D721Med (cell line): ENCODE results near the gene PCYT2.

Experiments
- DNase-seq: peaks from one replicate; pipeline ENCODE4 v3.0.0; 2011; ENCODE audit warnings: low spot score; ENCODE audit not compliant: insufficient read length
- FAIRE-seq: peaks from 2 replicates; lab custom pipeline; 2011; peaks lifted over from hg19 to GRCh38; lab: Jason Lieb, UNC
- TF ChIP-seq, protein P1 (sequence below): IDR thresholded peaks from 2 replicates; pipeline ENCODE4 v1.5.1; 2012; ENCODE audit warnings: mild to moderate bottlenecking, control low read depth; ENCODE audit not compliant: insufficient read depth; ENCODE audit errors: missing control alignments

Gene PCYT2

DNA sequence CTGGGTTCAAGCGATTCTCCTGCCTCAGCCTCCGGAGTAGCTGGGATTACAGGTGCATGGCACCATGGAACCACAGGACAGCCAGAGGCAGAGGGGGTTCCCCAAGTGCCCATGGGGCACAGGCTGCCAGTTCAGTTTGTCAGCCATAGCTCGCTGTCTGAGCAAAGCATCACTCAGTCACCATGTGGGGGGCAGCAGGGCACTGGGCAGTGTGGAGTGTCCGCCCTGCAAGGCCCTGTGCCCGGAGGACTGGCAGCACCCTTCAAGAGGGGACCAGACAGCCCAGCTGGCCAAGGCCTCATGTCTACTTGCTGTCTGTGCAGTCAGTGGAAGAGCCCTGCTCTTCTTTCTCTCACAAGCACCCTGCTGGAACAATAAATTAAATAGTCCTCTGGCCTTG lies 26.2 kb downstream of the PCYT2 start:
- TF ChIP-seq, protein P1, sequence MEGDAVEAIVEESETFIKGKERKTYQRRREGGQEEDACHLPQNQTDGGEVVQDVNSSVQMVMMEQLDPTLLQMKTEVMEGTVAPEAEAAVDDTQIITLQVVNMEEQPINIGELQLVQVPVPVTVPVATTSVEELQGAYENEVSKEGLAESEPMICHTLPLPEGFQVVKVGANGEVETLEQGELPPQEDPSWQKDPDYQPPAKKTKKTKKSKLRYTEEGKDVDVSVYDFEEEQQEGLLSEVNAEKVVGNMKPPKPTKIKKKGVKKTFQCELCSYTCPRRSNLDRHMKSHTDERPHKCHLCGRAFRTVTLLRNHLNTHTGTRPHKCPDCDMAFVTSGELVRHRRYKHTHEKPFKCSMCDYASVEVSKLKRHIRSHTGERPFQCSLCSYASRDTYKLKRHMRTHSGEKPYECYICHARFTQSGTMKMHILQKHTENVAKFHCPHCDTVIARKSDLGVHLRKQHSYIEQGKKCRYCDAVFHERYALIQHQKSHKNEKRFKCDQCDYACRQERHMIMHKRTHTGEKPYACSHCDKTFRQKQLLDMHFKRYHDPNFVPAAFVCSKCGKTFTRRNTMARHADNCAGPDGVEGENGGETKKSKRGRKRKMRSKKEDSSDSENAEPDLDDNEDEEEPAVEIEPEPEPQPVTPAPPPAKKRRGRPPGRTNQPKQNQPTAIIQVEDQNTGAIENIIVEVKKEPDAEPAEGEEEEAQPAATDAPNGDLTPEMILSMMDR: no peak
- DNase-seq (no peak), FAIRE-seq (no peak)

DNA sequence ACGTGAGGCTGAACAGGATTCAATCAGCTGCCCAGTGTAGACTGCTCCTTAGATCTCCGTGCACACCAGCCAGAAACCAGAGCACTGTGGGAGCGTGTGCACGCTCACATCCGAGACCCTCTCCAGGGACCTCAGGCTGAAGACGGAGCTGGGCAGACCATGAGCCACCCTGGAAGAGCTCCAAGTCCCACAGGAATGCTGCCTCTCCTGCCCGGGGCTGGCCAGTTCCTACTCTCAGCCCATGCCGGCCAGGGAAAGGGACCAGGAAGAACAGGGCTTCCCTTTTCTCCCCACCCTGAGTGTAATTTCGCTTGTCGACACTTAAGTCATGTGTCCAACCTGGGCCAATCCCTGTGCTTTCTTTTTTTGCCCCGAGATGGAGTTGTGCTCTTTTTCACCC lies 26.7 kb downstream of the PCYT2 start:
- FAIRE-seq (no peak), DNase-seq (no peak)
- TF ChIP-seq, protein P1: no peak

DNA sequence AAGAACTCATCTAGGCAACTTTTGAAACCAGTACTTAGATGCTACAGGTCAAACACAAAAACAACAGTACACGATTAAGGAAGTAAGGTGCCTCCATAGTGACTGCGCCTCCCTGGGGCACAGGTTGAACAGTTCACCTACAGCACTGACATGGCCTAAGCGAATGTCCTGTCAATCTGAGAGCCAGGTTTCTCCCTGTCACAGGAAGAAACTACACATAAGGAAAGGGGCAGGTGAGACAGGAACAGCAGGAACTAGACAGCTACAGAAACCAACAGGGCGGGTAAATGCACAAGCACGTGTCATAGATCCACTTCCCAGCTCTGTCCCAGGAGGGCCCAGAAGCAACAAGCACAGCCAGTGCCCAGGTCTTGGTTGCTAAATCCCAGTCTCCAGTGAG lies 32.1 kb downstream of the PCYT2 start:
- DNase-seq (no peak), FAIRE-seq (no peak)
- TF ChIP-seq, protein P1: no peak

DNA sequence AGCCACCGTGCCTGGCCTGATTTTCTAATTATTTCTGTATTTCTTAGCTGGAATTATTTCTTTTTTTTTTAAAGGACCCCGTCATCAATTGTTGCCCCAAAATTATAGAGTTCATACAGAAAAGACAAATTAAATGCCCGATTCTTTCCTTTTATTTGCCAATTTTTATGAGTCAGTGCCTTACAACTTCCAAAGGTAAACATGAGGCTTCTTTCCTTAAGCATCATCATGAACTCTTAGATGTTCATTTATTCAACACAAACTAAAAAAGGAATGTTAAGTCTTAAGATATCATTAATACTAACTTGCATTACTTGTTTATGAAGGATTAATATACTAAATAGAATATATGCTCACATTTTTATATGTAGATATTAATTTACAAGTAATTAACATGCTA lies 32.9 kb downstream of the PCYT2 start:
- FAIRE-seq (no peak), DNase-seq (no peak)
- TF ChIP-seq, protein P1: no peak

DNA sequence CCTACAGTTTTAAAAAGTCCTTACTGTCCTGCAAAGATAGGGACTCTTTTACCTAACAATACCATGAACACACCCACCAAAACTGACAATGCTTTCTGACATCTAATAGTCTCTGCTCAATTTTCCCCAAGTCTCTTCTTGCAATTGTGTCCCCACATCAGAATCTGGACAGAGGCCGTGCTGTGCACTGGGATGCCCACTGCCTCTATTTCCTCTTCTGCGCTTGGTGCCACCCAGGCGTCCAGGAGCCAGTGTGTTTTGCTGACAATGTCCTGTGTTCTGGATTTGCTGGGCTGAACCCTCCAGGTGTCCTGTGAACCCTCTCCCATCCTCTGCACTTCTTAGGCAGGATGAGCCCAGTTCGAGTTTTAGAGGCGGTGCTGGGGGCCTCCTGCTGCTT lies 33.6 kb downstream of the PCYT2 start:
- TF ChIP-seq, protein P1: no peak
- DNase-seq: no peak
- no peak for FAIRE-seq

DNA sequence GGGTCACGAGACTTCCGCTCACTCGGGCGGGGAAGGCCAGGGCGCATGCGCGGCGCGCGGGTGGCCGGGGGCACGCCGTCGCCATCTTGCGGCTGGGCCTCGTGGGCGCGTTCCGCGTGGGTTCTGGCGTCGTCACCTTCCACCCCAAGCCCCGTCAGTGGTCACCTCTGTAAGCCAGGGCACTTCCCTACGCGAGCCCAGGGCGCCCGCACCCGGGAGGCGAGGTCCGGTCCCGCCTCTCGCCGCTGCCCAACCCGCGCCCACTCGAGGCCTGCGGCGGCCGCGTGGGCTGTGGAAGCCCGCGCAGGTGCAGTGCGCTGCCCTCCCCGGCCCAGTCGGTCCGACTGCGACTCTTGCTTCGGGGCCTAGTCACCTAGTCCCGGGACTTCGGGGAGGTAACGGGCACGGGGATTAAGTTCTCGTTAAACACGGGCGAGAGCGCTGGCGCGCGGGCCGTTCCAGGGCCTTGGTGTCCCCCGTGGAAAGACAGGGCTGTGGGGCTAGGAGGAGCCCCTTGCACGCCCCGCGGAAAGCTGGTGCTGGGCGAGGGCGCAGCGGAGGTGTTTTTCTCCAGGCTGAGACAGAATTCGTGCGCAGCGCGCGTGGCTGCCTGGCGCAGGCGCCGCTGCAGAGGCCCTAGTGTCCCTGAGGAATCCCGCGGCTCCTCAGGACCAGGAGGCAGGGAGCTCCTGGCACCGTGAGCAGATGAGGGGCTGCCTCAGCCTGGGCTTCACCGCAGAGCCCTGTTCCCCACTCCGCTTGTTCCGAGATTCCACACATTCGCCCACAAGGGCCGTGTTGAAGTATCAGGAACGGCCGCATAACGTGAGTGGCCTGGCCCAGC lies 39.6 kb downstream of the PCYT2 start:
- TF ChIP-seq, protein P1: peak; percentile 27
- DNase-seq (peak; percentile 95), FAIRE-seq (no peak)

DNA sequence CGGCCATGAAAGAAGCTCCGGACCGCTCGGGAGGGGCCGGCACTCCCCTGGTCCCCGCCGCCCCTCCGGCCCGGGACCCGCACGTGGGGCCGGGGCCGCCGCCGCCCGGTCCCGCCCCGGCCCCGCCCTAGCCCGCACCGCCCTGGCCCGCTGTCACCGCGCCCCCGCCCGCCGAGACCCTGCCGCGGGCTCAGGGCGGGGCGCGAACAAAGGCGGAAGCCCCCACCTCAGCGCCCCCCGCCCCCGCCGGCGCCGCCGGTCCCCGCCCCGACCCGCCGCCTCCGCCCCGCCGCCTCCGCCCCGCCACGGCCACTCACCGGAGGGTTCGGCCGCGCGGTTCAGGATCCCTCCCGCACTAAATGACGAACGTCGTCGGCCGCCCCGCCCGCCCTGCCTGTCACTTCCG lies 40.2 kb downstream of the PCYT2 start, which contains the start of gene ARHGDIA:
ARHGDIA (minus strand) TSS at position 357 of the 406 bp plus-strand sequence. CDS start 1,407 bp downstream, outside the sequence.
- no peak for FAIRE-seq
- no peak for DNase-seq
- TF ChIP-seq, protein P1: no peak
